Loucy (cell line): Measurements from ENCODE around the gene SLX4IP.

ENCODE experiments used
- H2AFZ ChIP-seq: fragments of 200-600 bp; sonication (generic); 2 replicates; pipeline ENCODE4 v1.6.0; 2016; ENCODE audit warnings: antibody characterized with exemption, mild to moderate bottlenecking, low read length, moderate library complexity
- H3F3A ChIP-seq: fragments of 200-600 bp; 2 replicates; pipeline ENCODE4 v1.6.0; 2016; ENCODE audit warnings: antibody characterized with exemption, low read depth, mild to moderate bottlenecking
- H3K27me3 ChIP-seq: fragments of 200-600 bp; sonication (generic); 2 replicates; pipeline ENCODE4 v1.6.1; 2014; ENCODE audit warnings: low read length, mild to moderate bottlenecking; ENCODE audit not compliant: insufficient read depth, poor library complexity, severe bottlenecking
- H3K36me3 ChIP-seq: fragments of 200-600 bp; sonication (generic); 2 replicates; pipeline ENCODE4 v1.6.1; 2016; ENCODE audit warnings: low read length; ENCODE audit not compliant: insufficient read depth
- H3K4me1 ChIP-seq: fragments of 200-600 bp; sonication (generic); 2 replicates; pipeline ENCODE4 v1.5.1; 2014; ENCODE audit warnings: low read length, mild to moderate bottlenecking; ENCODE audit not compliant: insufficient read depth, poor library complexity, severe bottlenecking
- H3K4me2 ChIP-seq: fragments of 200-600 bp; sonication (generic); 2 replicates; pipeline ENCODE4 v1.6.0; 2014; ENCODE audit warnings: antibody characterized with exemption, low read length, low read depth, mild to moderate bottlenecking; ENCODE audit not compliant: poor library complexity, severe bottlenecking
- H3K4me3 ChIP-seq: fragments of 200-600 bp; sonication (generic); 2 replicates; pipeline ENCODE4 v1.5.1; 2014; ENCODE audit warnings: low read length, mild to moderate bottlenecking, mixed read lengths; ENCODE audit not compliant: poor library complexity, severe bottlenecking
- H3K79me2 ChIP-seq: fragments of 200-600 bp; sonication (generic); 2 replicates; pipeline ENCODE4 v1.6.1; 2014; ENCODE audit warnings: low read length; ENCODE audit not compliant: insufficient read depth
- H3K9ac ChIP-seq: fragments of 200-600 bp; sonication (generic); 2 replicates; pipeline ENCODE4 v1.6.0; 2014; ENCODE audit warnings: mild to moderate bottlenecking, low read depth, low read length, moderate library complexity; ENCODE audit not compliant: poor library complexity, severe bottlenecking
- H3K9me2 ChIP-seq: fragments of 200-600 bp; sonication (generic); replicated peaks from 2 replicates; pipeline ENCODE4 v1.6.1; 2016; ENCODE audit warnings: low read depth, low read length, mixed read lengths
- H3K9me3 ChIP-seq: fragments of 200-600 bp; sonication (generic); 2 replicates; pipeline ENCODE4 v1.6.1; 2014; ENCODE audit warnings: mild to moderate bottlenecking, antibody characterized with exemption, low read length, low read depth; ENCODE audit not compliant: insufficient read depth
- H4K20me1 ChIP-seq: fragments of 200-600 bp; sonication (generic); 2 replicates; pipeline ENCODE4 v1.6.0; 2014; ENCODE audit warnings: antibody characterized with exemption, low read length, mild to moderate bottlenecking; ENCODE audit not compliant: insufficient read depth, poor library complexity, severe bottlenecking
- CTCF ChIP-seq: fragments of 200-600 bp; sonication (generic); conservative IDR thresholded peaks from 2 replicates; pipeline ENCODE4 v1.5.1; 2014; ENCODE audit warnings: mild to moderate bottlenecking, antibody characterized with exemption, low read length
- EZH2phosphoT487 ChIP-seq: fragments of 200-600 bp; IDR thresholded peaks from 2 replicates; pipeline ENCODE4 v1.6.1; 2018; ENCODE audit warnings: antibody characterized with exemption, mild to moderate bottlenecking, moderate library complexity, borderline replicate concordance

SLX4IP gene

DNA sequence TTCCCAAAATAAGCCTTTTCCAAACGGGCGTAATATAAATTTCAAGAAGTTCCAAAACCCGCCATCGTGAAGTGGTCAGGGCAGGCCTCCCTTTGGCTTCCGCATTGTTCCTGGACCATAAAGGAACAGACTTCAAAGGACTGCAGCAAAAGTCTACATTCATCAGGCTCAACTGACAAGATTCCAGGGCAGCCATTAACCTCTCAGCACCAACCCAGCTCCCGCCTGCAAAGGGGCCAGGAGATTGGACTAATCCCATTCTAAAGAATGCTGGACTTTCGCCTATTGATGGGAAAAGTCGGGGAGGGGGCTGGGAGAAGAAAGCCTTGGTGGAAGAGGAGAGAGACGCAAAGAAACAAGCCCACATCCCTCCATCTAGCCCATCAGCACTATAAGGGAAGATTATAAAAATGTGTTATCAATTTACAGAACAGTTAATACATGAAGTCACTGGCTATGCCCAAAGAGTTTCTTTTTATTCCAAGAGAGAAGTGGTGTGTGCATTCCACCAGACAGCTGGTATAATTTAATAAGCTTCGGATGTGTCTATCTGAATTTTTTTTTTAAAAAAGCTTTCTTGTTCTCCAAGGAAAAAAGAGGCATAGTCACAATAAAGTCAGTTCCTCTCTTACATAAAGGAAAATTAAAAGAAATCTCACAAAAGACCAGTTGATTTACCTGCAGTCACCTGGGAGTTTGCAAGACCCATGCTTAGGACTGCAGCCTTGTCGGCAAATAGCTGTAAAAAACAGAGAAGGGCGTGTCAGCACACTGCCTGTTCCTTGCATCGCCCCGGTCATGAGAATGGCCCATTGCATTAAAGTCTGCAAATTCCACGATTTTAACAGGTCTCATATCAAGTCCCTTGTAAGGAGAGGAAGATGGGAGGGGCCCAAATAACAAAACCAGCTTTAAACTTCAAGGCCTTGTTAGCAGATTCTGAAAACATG lies 220.9 kb downstream of the SLX4IP start:
- Histone ChIP-seq H4K20me1 (no peaks in the 10 kb centered on the region), H3K4me2 (no peak overlapping the region), H3K9ac (no peak overlapping the region), H3K4me3 (no peak overlapping the region), H3K9me2 (no peaks in the 10 kb centered on the region), H3K79me2 (no peaks in the 10 kb centered on the region), H3K4me1 (no peaks in the 10 kb centered on the region), H2AFZ (no peak overlapping the region), H3K27me3 (no peaks in the 10 kb centered on the region), H3F3A (no peaks in the 10 kb centered on the region), H3K9me3 (no peaks in the 10 kb centered on the region), H3K36me3 (no peaks in the 10 kb centered on the region)
- no peak for TF ChIP-seq CTCF
- no peak for TF ChIP-seq EZH2phosphoT487

GRCh38 chr20:10657453-10657852 lies 222.3 kb downstream of the SLX4IP start:
- no peaks in the 10 kb centered on the region for H3K79me2 ChIP-seq
- no peaks in the 10 kb centered on the region for H3K9me3 ChIP-seq
- no peak overlapping the region for H3K9ac ChIP-seq
- no peak overlapping the region for H3K4me3 ChIP-seq
- H3K9me2 ChIP-seq = no peaks in the 10 kb centered on the region
- no peaks in the 10 kb centered on the region for H3K27me3 ChIP-seq
- H3F3A ChIP-seq = no peaks in the 10 kb centered on the region
- no peak overlapping the region for H3K4me2 ChIP-seq
- no peak for TF ChIP-seq EZH2phosphoT487
- TF ChIP-seq CTCF = no peak
- no peaks in the 10 kb centered on the region for H3K36me3 ChIP-seq
- H2AFZ ChIP-seq = no peak overlapping the region
- H4K20me1 ChIP-seq = no peaks in the 10 kb centered on the region
- no peaks in the 10 kb centered on the region for H3K4me1 ChIP-seq

DNA sequence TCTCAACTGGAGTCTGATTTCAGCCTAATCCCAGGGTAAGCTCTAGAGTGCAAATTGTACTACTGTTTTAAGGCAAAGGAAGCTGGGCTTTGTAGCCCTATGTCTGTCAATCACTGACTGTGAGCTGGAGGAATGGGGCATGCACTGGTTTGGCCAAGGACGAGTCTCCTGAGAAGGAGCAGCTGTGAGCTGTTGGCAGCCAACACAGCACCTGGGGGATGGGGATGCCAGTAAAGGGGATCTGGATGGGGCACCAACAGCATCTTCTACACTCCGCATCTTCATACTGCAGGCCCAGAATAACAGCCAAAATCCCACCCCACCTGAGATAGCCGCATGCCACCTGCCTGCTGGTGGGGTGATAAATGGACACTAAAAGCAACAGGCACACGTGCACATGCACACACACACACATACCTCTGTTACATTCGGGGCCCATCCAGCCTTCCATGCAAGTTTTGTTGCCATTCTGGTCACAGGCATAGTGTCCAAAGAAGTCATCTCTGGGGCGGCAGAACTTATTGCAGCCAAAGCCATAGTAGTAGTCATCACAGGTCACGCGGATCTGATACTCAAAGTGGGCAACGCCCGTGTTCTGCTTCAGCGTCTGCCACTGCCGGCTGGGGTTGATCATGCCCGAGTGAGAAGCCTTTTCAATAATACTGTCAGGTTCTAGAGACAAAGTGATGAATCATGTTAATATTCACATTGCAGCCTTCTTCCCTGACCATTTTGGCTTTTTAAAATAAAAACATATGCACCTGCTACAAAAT lies 223.1 kb downstream of the SLX4IP start:
- no peak overlapping the region for H3K4me2 ChIP-seq
- H3F3A ChIP-seq = no peaks in the 10 kb centered on the region
- no peaks in the 10 kb centered on the region for H3K79me2 ChIP-seq
- H3K36me3 ChIP-seq = no peaks in the 10 kb centered on the region
- H2AFZ ChIP-seq = no peak overlapping the region
- no peaks in the 10 kb centered on the region for H3K9me2 ChIP-seq
- no peak overlapping the region for H3K9ac ChIP-seq
- TF ChIP-seq EZH2phosphoT487 = no peak
- no peak for TF ChIP-seq CTCF
- H3K4me1 ChIP-seq = no peaks in the 10 kb centered on the region
- H3K9me3 ChIP-seq = no peaks in the 10 kb centered on the region
- no peaks in the 10 kb centered on the region for H3K27me3 ChIP-seq
- no peak overlapping the region for H3K4me3 ChIP-seq
- H4K20me1 ChIP-seq = no peaks in the 10 kb centered on the region
